Gastroesophageal sphincter (tissue), 3 donors: ENCODE data around the gene MED10.

Experiments used
- POLR2AphosphoS5 ChIP-seq: sonication (generic); formaldehyde crosslinking; IDR thresholded peaks from one replicate; pipeline ENCODE4 v1.6.1; 2017; ENCODE audit warnings: antibody characterized with exemption
- TF ChIP-seq, protein P1 (sequence below), 4 experiments: fragments of 200-600 bp in 2 of 4; fragments of 450-650 bp in 2 of 4; sonication (generic) in 1 of 4; IDR thresholded peaks; one replicate each; pipeline ENCODE4 v1.5.1; 2017 to 2019; ENCODE audit warnings: antibody characterized with exemption in 4 of 4, mild to moderate bottlenecking in 2 of 4, moderate library complexity in 2 of 4

GRCh38 chr5:6326776-6327175 lies 51.6 kb downstream of the MED10 start:
- TF ChIP-seq, protein P1, sequence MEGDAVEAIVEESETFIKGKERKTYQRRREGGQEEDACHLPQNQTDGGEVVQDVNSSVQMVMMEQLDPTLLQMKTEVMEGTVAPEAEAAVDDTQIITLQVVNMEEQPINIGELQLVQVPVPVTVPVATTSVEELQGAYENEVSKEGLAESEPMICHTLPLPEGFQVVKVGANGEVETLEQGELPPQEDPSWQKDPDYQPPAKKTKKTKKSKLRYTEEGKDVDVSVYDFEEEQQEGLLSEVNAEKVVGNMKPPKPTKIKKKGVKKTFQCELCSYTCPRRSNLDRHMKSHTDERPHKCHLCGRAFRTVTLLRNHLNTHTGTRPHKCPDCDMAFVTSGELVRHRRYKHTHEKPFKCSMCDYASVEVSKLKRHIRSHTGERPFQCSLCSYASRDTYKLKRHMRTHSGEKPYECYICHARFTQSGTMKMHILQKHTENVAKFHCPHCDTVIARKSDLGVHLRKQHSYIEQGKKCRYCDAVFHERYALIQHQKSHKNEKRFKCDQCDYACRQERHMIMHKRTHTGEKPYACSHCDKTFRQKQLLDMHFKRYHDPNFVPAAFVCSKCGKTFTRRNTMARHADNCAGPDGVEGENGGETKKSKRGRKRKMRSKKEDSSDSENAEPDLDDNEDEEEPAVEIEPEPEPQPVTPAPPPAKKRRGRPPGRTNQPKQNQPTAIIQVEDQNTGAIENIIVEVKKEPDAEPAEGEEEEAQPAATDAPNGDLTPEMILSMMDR (IDR thresholded peaks at IDR 0.05): no peak
- TF ChIP-seq POLR2AphosphoS5: no peak
